Measurements from ENCODE around the gene RGS16. TPM values are rescaled to one million over a fixed set of nuclear protein-coding genes. Genes with fewer than 3 reads are reported as not detected.

Gene RGS16
- total and polyA plus RNA-seq, 4 donors, result 0.54 to 2.7 (median 0.83) TPM

- Histone ChIP-seq H3K4me3 (ENCODE audit: low read depth in 1 of 3, low read length in 3 of 3) (no peak overlapping the region), H3K9me3 (ENCODE audit: control insufficient read depth in 4 of 4, low read length in 3 of 4) (no peaks in the 10 kb centered on the region), H3K4me1 (ENCODE audit: control insufficient read depth in 4 of 4, insufficient read depth in 4 of 4, low read length in 3 of 4) (peaks cover 2 to 20% (median 11%) of the 10 kb centered on the region in 4 donors), H3K27ac (ENCODE audit: low read depth in 1 of 2, low read length in 2 of 2) (no peak overlapping the region), H3K27me3 (ENCODE audit: control insufficient read depth in 4 of 4, insufficient read depth in 4 of 4, low read length in 3 of 4) (no peaks in the 10 kb centered on the region), H3K36me3 (ENCODE audit: control insufficient read depth in 4 of 4, insufficient read depth in 3 of 4, low read depth in 1 of 4, low read length in 3 of 4) (no peaks in the 10 kb centered on the region), H3K9ac (ENCODE audit: low read depth in 1 of 2, low read length in 2 of 2) (no peak overlapping the region)
- WGBS, result 94% methylated on average over 3 of the region's 3 CpGs
- DNase-seq (ENCODE audit: low spot score), result no peak
- TF ChIP-seq FOXA1 (IDR thresholded peaks at IDR 0.05), result no peak
- TF ChIP-seq CTCF (IDR thresholded peaks at IDR 0.05; ENCODE audit: low read depth, low read length, missing input control), result no peak
- TF ChIP-seq HNF4G (IDR thresholded peaks at IDR 0.05), result no peak
- TF ChIP-seq ATF3 (IDR thresholded peaks at IDR 0.05), result no peak
- TF ChIP-seq GABPA (IDR thresholded peaks at IDR 0.05 in 1 of 2, conservative IDR thresholded peaks at IDR 0.05 in 1 of 2), result no peak
- no peak for TF ChIP-seq YY1 (IDR thresholded peaks at IDR 0.05)
- TF ChIP-seq NR2F2 (IDR thresholded peaks at IDR 0.05), result no peak
- TF ChIP-seq RAD21 (IDR thresholded peaks at IDR 0.05), result no peak
- TF ChIP-seq RXRA (IDR thresholded peaks at IDR 0.05), result no peak
- TF ChIP-seq FOXA2 (IDR thresholded peaks at IDR 0.05), result no peak
- TF ChIP-seq ZBTB33 (IDR thresholded peaks at IDR 0.05), result no peak
- TF ChIP-seq TAF1 (conservative IDR thresholded peaks at IDR 0.05), result no peak
- TF ChIP-seq JUND (IDR thresholded peaks at IDR 0.05), result no peak
- TF ChIP-seq MAX (IDR thresholded peaks at IDR 0.05), result no peak
- TF ChIP-seq EGR1 (IDR thresholded peaks at IDR 0.05; ENCODE audit: low read depth in 2 of 2), result no peak
- no peak for TF ChIP-seq REST (IDR thresholded peaks at IDR 0.05)
Measured at GRCh38 chr1:182643699-182644098, 39.5 kb upstream of the RGS16 start.

- H3K36me3 ChIP-seq (ENCODE audit: control insufficient read depth in 4 of 4, insufficient read depth in 3 of 4, low read depth in 1 of 4, low read length in 3 of 4), result no peaks in the 10 kb centered on the region
- DNase-seq (ENCODE audit: low spot score), result no peak
- no peak overlapping the region for H3K9ac ChIP-seq (ENCODE audit: low read depth in 1 of 2, low read length in 2 of 2)
- H3K27me3 ChIP-seq (ENCODE audit: control insufficient read depth in 4 of 4, insufficient read depth in 4 of 4, low read length in 3 of 4), result no peaks in the 10 kb centered on the region
- H3K4me3 ChIP-seq (ENCODE audit: low read depth in 1 of 3, low read length in 3 of 3), result no peak overlapping the region
- H3K27ac ChIP-seq (ENCODE audit: low read depth in 1 of 2, low read length in 2 of 2), result no peak overlapping the region
- H3K9me3 ChIP-seq (ENCODE audit: control insufficient read depth in 4 of 4, low read length in 3 of 4), result no peaks in the 10 kb centered on the region
- H3K4me1 ChIP-seq (ENCODE audit: control insufficient read depth in 4 of 4, insufficient read depth in 4 of 4, low read length in 3 of 4), result peaks cover 2 to 20% (median 11%) of the 10 kb centered on the region in 4 donors
- WGBS, result 96% methylated on average over 8 of the region's 8 CpGs
- TF ChIP-seq ZBTB33 (IDR thresholded peaks at IDR 0.05), result no peak
- TF ChIP-seq FOXA2 (IDR thresholded peaks at IDR 0.05), result no peak
- TF ChIP-seq HNF4G (IDR thresholded peaks at IDR 0.05), result no peak
- TF ChIP-seq HNF4A (conservative IDR thresholded peaks at IDR 0.05), result no peak
- no peak for TF ChIP-seq ATF3 (IDR thresholded peaks at IDR 0.05)
- TF ChIP-seq RAD21 (IDR thresholded peaks at IDR 0.05), result no peak
- no peak for TF ChIP-seq JUND (IDR thresholded peaks at IDR 0.05)
- no peak for TF ChIP-seq EGR1 (IDR thresholded peaks at IDR 0.05; ENCODE audit: low read depth in 2 of 2)
- TF ChIP-seq SP1 (IDR thresholded peaks at IDR 0.05), result no peak
- TF ChIP-seq FOXA1 (IDR thresholded peaks at IDR 0.05), result no peak
- TF ChIP-seq RXRA (IDR thresholded peaks at IDR 0.05), result no peak
- TF ChIP-seq TAF1 (conservative IDR thresholded peaks at IDR 0.05), result no peak
- no peak for TF ChIP-seq REST (IDR thresholded peaks at IDR 0.05)
Measured at GRCh38 chr1:182642461-182642860, 38.3 kb upstream of the RGS16 start.
